Right lobe of liver (tissue), 6 donors: ENCODE results near the gene MYO15A. TPM values are rescaled to one million over a fixed set of nuclear protein-coding genes. Genes with fewer than 3 reads are reported as not detected.
A peak's percentile ranks its signal among the peaks of the same experiment; 100 is the strongest.

Experiments
- ATAC-seq, 4 donors: fragments of 200-7000 bp; cut with Tn5 transposase; one replicate each; pipeline ENCODE4 v1.9.1; 2020; ENCODE audit warnings: mild to moderate bottlenecking in 4 of 4, moderate library complexity in 4 of 4
- DNase-seq, 3 donors: peaks; one replicate each; pipeline ENCODE4 v3.0.0-alpha.2; 2020
- H3K27ac ChIP-seq, 3 donors: fragments of 200-600 bp; one replicate each; pipeline ENCODE4 v1.8.0; 2022
- H3K27me3 ChIP-seq, 2 donors: fragments of 200-600 bp; one replicate each; pipeline ENCODE4 v1.8.0; 2022
- H3K36me3 ChIP-seq, 4 donors: fragments of 200-600 bp; sonication (generic) in 1 of 4; one replicate each; pipeline versions ENCODE4 v1.5.1 to v1.8.0; 2017 to 2022; ENCODE audit warnings: control low read depth in 1 of 4
- H3K4me1 ChIP-seq, 4 donors: fragments of 200-600 bp; sonication (generic) in 1 of 4; one replicate each; pipeline versions ENCODE4 v1.5.1 to v1.8.0; 2017 to 2022; ENCODE audit warnings: control low read depth in 1 of 4
- H3K4me3 ChIP-seq, 3 donors: fragments of 200-600 bp; one replicate each; pipeline ENCODE4 v1.8.0; 2022
- H3K9me3 ChIP-seq, 4 donors: fragments of 200-600 bp; sonication (generic) in 1 of 4; one replicate each; pipeline versions ENCODE4 v1.5.1 to v1.8.0; 2017 to 2022; ENCODE audit warnings: control low read depth in 1 of 4
- POLR2A ChIP-seq: fragments of 450-650 bp; IDR thresholded peaks from one replicate; pipeline ENCODE4 v1.6.1; 2017; ENCODE audit warnings: antibody characterized with exemption, mild to moderate bottlenecking
- WGBS: methylation state at CpG from one replicate; pipeline ENCODE4 v1.1.6; 2018; ENCODE audit warnings: low coverage, low lambda C conversion rate; ENCODE audit not compliant: insufficient coverage; ENCODE audit errors: missing lambda C conversion rate; 5-methylcytosine and 5-hydroxymethylcytosine counted together
- intact Hi-C, 2 donors: fragments of 100-400 bp; cut with DNase I; formaldehyde crosslinking; loops; one replicate each; pipeline versions ENCODE4 v1.11.2 to v1.14.1; 2022
- total RNA-seq, 6 experiments: library from RNA; depleted of rRNA in 2 of 6; stranded (reverse); fragments of >200 nt in 2 of 6; fragmentation: NEBNext Ultra II Directional in 3 of 6; extraction: Animal tissue kit (Norgen Biotek cat#: 25700) in 3 of 6; gene quantifications; one replicate each; pipeline versions ENCODE4 v1.1.0 to v1.2.4, GENCODE V29; 2016 to 2023
- TF ChIP-seq, protein P1 (sequence below), 4 donors: fragments of 200-600 bp in 3 of 4; fragments of 450-650 bp in 1 of 4; IDR thresholded peaks; one replicate each; pipeline versions ENCODE4 v1.5.1 to v1.8.0; 2016 to 2022; ENCODE audit warnings: antibody characterized with exemption in 4 of 4, mild to moderate bottlenecking in 2 of 4
- donor health status: DM: no; HTN: yes; CAD: no.
- donor health status: DM: no; HTN: no; CAD: no.
- donor health status: DM: no; HTN: no; CAD: no.
- donor health status: DM: no; HTN: yes; CAD: no.
- donor health status: DM: no; HTN: yes; CAD: no.

The MYO15A gene
- total RNA-seq, 6 experiments from 2014 or later: 0.19 to 6.2 (median 1.5) TPM

DNA sequence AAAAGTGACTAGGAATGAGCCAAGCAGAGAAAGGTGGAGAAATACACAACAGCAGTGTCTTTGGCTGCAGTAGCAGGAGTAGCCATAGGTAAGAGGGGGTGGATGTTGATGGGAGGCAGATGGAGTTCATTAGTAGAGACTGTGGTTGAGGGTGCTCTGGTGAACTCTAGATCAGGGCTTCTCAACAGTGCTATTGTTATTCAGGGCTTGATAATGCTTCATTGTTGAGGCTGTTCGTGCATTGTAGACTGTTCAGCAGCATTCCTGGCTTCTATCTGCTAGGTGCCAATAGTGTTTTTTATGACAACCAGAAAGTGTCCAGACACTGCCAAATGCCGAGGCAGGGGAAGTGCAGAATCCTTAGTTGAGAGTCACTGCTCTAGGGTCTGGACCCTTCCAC, 78.7 kb downstream of the MYO15A start:
- no peaks in the 10 kb centered on the region for H3K27me3 ChIP-seq
- TF ChIP-seq, protein P1, sequence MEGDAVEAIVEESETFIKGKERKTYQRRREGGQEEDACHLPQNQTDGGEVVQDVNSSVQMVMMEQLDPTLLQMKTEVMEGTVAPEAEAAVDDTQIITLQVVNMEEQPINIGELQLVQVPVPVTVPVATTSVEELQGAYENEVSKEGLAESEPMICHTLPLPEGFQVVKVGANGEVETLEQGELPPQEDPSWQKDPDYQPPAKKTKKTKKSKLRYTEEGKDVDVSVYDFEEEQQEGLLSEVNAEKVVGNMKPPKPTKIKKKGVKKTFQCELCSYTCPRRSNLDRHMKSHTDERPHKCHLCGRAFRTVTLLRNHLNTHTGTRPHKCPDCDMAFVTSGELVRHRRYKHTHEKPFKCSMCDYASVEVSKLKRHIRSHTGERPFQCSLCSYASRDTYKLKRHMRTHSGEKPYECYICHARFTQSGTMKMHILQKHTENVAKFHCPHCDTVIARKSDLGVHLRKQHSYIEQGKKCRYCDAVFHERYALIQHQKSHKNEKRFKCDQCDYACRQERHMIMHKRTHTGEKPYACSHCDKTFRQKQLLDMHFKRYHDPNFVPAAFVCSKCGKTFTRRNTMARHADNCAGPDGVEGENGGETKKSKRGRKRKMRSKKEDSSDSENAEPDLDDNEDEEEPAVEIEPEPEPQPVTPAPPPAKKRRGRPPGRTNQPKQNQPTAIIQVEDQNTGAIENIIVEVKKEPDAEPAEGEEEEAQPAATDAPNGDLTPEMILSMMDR (IDR thresholded peaks at IDR 0.05): no peak
- no peak for TF ChIP-seq POLR2A
- H3K4me3 ChIP-seq: peak overlapping the region in 1 of 3 donors; percentile 86
- H3K9me3 ChIP-seq: no peaks in the 10 kb centered on the region
- no peaks in the 10 kb centered on the region for H3K36me3 ChIP-seq
- intact Hi-C loops: no loop called here
- WGBS: 17% methylated on average over 1 of the region's 2 CpGs
- peaks cover 0 to 67% (median 28%) of the 10 kb centered on the region in 4 donors for H3K4me1 ChIP-seq
- no peak for ATAC-seq
- H3K27ac ChIP-seq: peak overlapping the region in 1 of 3 donors; percentile 3
- DNase-seq: no peak

DNA sequence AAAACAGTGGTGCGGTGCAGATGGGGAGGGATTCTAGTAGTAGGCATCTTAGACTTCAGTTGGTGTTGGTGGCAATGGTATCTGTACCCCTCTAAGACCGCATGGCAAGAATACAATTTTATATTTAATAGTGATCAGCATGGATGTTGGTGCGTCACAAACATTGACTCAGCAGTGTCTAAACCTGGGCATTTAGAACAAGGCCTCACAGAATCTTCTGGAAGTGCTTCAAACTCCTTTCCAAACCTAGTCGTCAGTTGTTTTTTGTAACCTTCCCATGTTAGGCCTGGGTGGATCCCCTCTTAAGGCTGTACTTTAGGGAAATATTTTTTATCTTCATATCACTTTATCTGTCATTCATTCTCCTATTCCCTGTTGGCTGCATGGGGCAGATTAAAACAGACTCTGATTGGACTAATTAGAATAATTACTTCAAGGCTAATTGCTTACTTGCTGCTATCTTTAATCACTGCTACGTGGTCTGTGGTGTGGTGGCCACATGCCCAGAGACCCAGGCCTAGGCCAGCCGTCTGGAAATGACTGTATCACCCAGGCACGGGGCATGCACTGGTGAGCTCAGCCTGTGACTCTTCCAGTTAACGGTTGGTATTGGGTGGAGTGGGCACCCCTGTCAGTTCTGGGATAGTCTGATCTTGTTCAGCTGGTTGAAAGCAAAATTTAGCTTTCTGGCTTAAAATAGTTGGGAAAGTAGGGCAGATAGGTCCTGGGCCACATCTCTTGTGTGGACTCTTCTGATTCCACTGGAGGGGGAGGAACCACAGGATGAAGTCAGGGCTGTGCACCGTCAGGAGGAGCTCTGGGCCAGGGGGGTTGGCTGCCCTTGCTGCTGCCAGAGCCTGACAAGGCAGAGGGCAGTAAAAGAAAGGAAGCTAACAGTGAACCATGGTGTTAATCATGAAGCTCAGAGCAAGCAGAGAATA, 79.5 kb downstream of the MYO15A start:
- no peak for TF ChIP-seq POLR2A
- TF ChIP-seq, protein P1 (IDR thresholded peaks at IDR 0.05): no peak
- no peaks in the 10 kb centered on the region for H3K9me3 ChIP-seq
- H3K4me3 ChIP-seq: no peak overlapping the region
- no peak for DNase-seq
- H3K36me3 ChIP-seq: no peaks in the 10 kb centered on the region
- H3K27me3 ChIP-seq: no peaks in the 10 kb centered on the region
- peaks cover 0 to 67% (median 25%) of the 10 kb centered on the region in 4 donors for H3K4me1 ChIP-seq
- intact Hi-C loops: no loop called here
- ATAC-seq: no peak
- WGBS: 40% methylated on average over 8 of the region's 9 CpGs
- peak overlapping the region in 1 of 3 donors; percentile 4 for H3K27ac ChIP-seq

DNA sequence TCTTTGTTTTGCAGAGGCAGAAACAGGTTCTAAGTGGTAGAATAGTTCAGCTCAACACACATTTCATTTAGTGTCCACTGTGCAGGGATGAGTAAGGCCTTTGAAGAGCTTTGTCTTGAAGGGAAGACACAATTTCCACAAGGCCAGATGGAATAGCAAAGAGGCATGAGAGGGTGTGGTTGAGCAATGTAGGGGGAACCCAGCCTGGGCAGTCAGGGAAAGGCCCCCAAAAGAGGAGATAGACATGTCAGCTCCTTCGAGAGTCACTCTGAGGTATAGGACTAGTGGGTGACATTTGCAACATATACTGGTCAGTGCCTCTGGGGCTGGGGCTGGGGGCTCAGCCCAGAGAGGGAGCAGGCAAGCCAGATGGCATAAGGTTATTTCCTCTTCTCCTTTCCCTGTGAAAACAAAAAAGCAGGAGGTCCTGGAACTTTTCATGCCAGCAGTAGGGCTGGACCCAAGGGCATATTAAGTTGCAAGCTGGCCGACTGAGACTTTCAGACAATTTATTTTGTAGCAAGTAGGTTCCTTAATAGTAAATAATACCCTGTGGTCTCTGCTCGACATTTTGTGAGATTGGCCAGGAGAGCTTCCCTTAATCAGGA, 82.2 kb downstream of the MYO15A start:
- 33% methylated on average over 3 of the region's 3 CpGs for WGBS
- TF ChIP-seq, protein P1 (IDR thresholded peaks at IDR 0.05): no peak
- TF ChIP-seq POLR2A: no peak
- Histone ChIP-seq H3K27ac (peak overlapping the region in 2 of 3 donors; percentile 38 to 51), H3K27me3 (no peaks in the 10 kb centered on the region), H3K36me3 (peaks cover 0 to 15% (median 5%) of the 10 kb centered on the region in 4 donors), H3K4me1 (peaks cover 0 to 62% (median 22%) of the 10 kb centered on the region in 4 donors), H3K4me3 (no peak overlapping the region), H3K9me3 (no peaks in the 10 kb centered on the region)
- intact Hi-C loops: no loop called here
- DNase-seq (no peak), ATAC-seq (peak in 3 of 4 donors; percentile 3 to 12 (median 9))

DNA sequence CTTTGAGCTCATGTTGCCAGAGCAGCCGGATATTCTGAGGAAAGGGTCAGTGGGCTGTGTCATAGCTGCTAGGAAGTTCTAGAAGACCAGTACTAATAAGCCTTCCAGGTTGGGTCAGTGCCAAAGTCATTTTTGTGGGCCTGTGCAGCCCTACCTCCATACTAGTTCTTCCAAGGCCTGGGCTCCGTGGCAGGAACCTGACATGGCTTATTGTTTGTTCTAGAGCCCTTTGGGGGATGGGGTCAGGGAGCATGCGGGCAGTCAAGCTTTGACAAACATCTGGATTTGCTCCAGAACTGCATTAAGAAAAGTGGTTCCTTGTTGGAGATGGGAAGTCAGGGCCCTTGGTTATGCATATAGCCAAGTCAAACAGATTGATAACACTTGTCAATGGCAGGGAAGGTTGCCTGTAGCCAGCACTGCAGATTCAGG, 82.7 kb downstream of the MYO15A start:
- no peaks in the 10 kb centered on the region for H3K27me3 ChIP-seq
- 23% methylated on average over 2 of the region's 3 CpGs for WGBS
- H3K36me3 ChIP-seq: peaks cover 0 to 20% (median 9%) of the 10 kb centered on the region in 4 donors
- DNase-seq: peak in 2 of 3 donors; percentile 46 to 60
- peak overlapping the region in 2 of 3 donors; percentile 38 to 51 for H3K27ac ChIP-seq
- intact Hi-C loops: no loop called here
- H3K4me1 ChIP-seq: peaks cover 0 to 57% (median 19%) of the 10 kb centered on the region in 4 donors
- no peak overlapping the region for H3K4me3 ChIP-seq
- peak; percentile 65 to 68 (median 66) for ATAC-seq
- TF ChIP-seq POLR2A: no peak
- TF ChIP-seq, protein P1 (IDR thresholded peaks at IDR 0.05): no peak
- H3K9me3 ChIP-seq: no peaks in the 10 kb centered on the region
